Gastrocnemius medialis (tissue), 4 donors: ENCODE measurements around the gene YBX2. TPM values are rescaled to one million over a fixed set of nuclear protein-coding genes. Genes with fewer than 3 reads are reported as not detected.
A peak's percentile ranks its signal among the peaks of the same experiment; 100 is the strongest.

Experiments
- ATAC-seq, 2 donors: fragments of 150-250 bp; one replicate each; pipeline ENCODE4 v1.9.1; 2016
- DNase-seq, 2 donors: peaks; one replicate each; pipeline ENCODE4 v3.0.0-alpha.2; 2019
- H3K27ac ChIP-seq, 4 donors: fragments of 200-600 bp; sonication (generic); 1 replicate in 1 of 4; 2 replicates in 3 of 4; pipeline ENCODE4 v1.5.1; 2016 to 2018; ENCODE audit warnings: mild to moderate bottlenecking in 2 of 4, moderate library complexity in 1 of 4
- H3K27me3 ChIP-seq, 3 donors: fragments of 200-600 bp; sonication (generic) in 2 of 3; 1 replicate in 1 of 3; 2 replicates in 2 of 3; pipeline versions ENCODE4 v1.5.1 to v1.6.0; 2016 to 2019; ENCODE audit warnings: mild to moderate bottlenecking in 1 of 3, moderate library complexity in 1 of 3
- H3K36me3 ChIP-seq, 2 donors: fragments of 200-600 bp; sonication (generic) in 1 of 2; one replicate each; pipeline ENCODE4 v1.5.1; 2017 to 2018
- H3K4me1 ChIP-seq, 2 donors: fragments of 200-600 bp; sonication (generic) in 1 of 2; one replicate each; pipeline ENCODE4 v1.5.1; 2016 to 2017; ENCODE audit warnings: mild to moderate bottlenecking in 2 of 2
- H3K4me3 ChIP-seq, 4 donors: fragments of 200-600 bp; sonication (generic) in 3 of 4; 1 replicate in 1 of 4; 2 replicates in 3 of 4; pipeline ENCODE4 v1.5.1; 2016 to 2019; ENCODE audit warnings: mild to moderate bottlenecking in 2 of 4
- H3K9me3 ChIP-seq, 3 donors: fragments of 200-600 bp; sonication (generic) in 2 of 3; 1 replicate in 1 of 3; 2 replicates in 2 of 3; pipeline ENCODE4 v1.5.1; 2016 to 2019
- POLR2A ChIP-seq, 2 donors: fragments of 450-650 bp; IDR thresholded peaks; one replicate each; pipeline ENCODE4 v1.6.1; 2017; ENCODE audit warnings: antibody characterized with exemption in 2 of 2, mild to moderate bottlenecking in 2 of 2, moderate library complexity in 2 of 2
- in situ Hi-C, 4 donors: fragments of 200-750 bp; cut with MboI; loops; one replicate each; pipeline versions ENCODE4 v1.15.0 to v1.8.0; 2017; ENCODE audit warnings: low sequenced_read_pairs in 4 of 4
- intact Hi-C: fragments of 100-400 bp; cut with DNase I; formaldehyde crosslinking; loops from one replicate; pipeline ENCODE4 v1.15.1; 2023; ENCODE audit warnings: low total_unique reads
- total RNA-seq, 4 donors: library from RNA; depleted of rRNA; stranded (reverse); fragments of >200 nt; gene quantifications; one replicate each; pipeline versions ENCODE4 v1.1.0 to v1.2.3, GENCODE V29; 2016
- TF ChIP-seq, protein P1 (sequence below), 5 experiments: fragments of 450-650 bp in 3 of 5; fragments of 200-600 bp in 2 of 5; sonication (generic) in 2 of 5; IDR thresholded peaks in 4 of 5; conservative IDR thresholded peaks in 1 of 5; 1 replicate in 4 of 5; 2 replicates in 1 of 5; pipeline ENCODE4 v1.5.1; 2016 to 2019; ENCODE audit warnings: antibody characterized with exemption in 5 of 5, mild to moderate bottlenecking in 3 of 5, moderate library complexity in 3 of 5

YBX2 gene
- total RNA-seq, 4 donors from 2014 or later = 0.42 to 2.2 (median 0.46) TPM; not detected in 1

DNA sequence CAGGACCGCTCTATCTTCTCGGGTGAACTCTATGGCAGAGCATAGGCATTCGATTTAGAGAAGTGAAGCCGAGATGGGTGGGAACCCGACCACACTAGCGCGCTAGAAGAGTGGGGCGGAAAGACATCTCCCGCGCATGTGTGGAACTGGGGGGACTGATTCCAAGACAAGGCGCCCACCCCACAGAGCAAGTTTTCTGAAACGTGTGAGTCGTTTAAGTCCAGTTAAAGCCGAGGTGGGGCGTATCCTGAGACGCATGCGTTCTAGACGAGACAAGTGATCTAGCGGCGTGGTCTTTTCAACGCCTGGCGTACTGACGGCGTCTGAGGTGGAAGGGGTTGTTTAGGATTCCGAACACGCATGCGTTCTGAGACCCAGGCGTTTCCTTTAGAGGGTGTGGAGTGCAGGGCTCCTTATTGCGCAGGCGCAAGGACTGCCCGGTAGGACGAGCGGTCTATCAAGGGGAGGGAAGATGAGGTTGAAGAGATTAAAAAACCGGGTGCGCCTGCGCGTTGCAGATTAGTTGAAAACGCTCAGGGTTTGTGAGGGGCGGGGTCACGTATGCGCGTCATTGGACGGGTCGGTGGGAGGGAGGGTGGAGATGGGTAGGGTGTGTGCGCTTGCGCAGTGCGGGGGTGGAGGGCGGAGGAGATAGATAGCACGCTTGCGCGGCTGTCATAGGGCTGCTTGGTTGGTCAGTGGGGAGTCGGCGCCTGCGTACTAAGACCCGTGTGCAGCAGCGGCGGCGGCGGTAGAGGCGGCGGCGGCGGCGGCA is 12.7 kb upstream of the YBX2 start, which contains the start of gene EIF5A:
TSS of gene EIF5A (plus strand) at position 718 of the 775 bp plus-strand sequence. CDS start 2,008 bp downstream, outside the sequence.
- TF ChIP-seq POLR2A (IDR thresholded peaks at IDR 0.05) = peak; percentile 95 to 96
- TF ChIP-seq, protein P1, sequence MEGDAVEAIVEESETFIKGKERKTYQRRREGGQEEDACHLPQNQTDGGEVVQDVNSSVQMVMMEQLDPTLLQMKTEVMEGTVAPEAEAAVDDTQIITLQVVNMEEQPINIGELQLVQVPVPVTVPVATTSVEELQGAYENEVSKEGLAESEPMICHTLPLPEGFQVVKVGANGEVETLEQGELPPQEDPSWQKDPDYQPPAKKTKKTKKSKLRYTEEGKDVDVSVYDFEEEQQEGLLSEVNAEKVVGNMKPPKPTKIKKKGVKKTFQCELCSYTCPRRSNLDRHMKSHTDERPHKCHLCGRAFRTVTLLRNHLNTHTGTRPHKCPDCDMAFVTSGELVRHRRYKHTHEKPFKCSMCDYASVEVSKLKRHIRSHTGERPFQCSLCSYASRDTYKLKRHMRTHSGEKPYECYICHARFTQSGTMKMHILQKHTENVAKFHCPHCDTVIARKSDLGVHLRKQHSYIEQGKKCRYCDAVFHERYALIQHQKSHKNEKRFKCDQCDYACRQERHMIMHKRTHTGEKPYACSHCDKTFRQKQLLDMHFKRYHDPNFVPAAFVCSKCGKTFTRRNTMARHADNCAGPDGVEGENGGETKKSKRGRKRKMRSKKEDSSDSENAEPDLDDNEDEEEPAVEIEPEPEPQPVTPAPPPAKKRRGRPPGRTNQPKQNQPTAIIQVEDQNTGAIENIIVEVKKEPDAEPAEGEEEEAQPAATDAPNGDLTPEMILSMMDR (IDR thresholded peaks at IDR 0.05 in 4 of 5, conservative IDR thresholded peaks at IDR 0.05 in 1 of 5) = no peak

DNA sequence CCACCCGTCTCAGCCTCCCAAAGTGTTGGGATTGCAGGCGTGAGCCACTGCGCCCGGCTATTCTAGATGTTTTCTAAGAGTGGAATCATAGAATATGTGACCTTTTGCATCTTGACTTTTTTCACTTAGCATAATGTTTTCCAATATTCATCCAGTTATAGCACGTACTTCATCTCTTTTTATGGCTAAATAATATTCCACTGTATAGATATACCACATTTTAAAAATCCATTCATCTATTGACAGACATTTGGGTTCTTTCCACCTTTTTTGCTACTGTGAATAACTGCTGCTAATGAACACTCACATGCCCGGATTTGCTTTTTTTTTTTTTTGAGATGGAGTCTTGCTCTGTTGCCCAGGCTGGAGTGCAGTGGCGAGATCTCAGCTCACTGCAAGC is 9.7 kb upstream of the YBX2 start:
- Histone ChIP-seq H3K4me3 (no peak overlapping the region), H3K36me3 (no peaks in the 10 kb centered on the region), H3K9me3 (no peaks in the 10 kb centered on the region), H3K4me1 (peaks cover 4 to 7% of the 10 kb centered on the region in 2 donors), H3K27me3 (no peaks in the 10 kb centered on the region), H3K27ac (no peak overlapping the region)
- DNase-seq = no peak
- TF ChIP-seq, protein P1 (IDR thresholded peaks at IDR 0.05 in 4 of 5, conservative IDR thresholded peaks at IDR 0.05 in 1 of 5) = no peak
- no peak for TF ChIP-seq POLR2A (IDR thresholded peaks at IDR 0.05)
- ATAC-seq = no peak
- in situ Hi-C loops (loop anchor here in 1 of 4 donors (10.0 kb wide), 1 partner anchor 49 kb away; the partner anchor contains the start of genes CTDNEP1 and ELP5), intact Hi-C loops (loop anchor here (10.0 kb wide), 1 partner anchor 541 kb away; no protein-coding TSS in a partner anchor)

More for the DNA sequence above, 12.7 kb upstream of the YBX2 start, which contains the start of gene EIF5A:
- Histone ChIP-seq H3K27me3 (no peaks in the 10 kb centered on the region), H3K36me3 (peaks cover 4 to 26% of the 10 kb centered on the region in 2 donors), H3K9me3 (no peaks in the 10 kb centered on the region), H3K27ac (peak within 1 kb of the TSS; percentile 93 to 99 (median 98)), H3K4me1 (peaks cover 29 to 31% of the 10 kb centered on the region in 2 donors), H3K4me3 (peak within 1 kb of the TSS; percentile 79 to 98 (median 84))
- peak; percentile 100 for DNase-seq
- ATAC-seq = peak; percentile 82 to 84
- intact Hi-C loops (loop anchor here (1.0 to 10.0 kb wide), 7 partner anchors 22 to 538 kb away; partner anchors contain the start of genes ELP5, GABARAP, NEURL4 and POLR2A), in situ Hi-C loops (loop anchor here in 1 of 4 donors (10.0 kb wide), 1 partner anchor 52 kb away; the partner anchor contains the start of genes CTDNEP1 and ELP5)

DNA sequence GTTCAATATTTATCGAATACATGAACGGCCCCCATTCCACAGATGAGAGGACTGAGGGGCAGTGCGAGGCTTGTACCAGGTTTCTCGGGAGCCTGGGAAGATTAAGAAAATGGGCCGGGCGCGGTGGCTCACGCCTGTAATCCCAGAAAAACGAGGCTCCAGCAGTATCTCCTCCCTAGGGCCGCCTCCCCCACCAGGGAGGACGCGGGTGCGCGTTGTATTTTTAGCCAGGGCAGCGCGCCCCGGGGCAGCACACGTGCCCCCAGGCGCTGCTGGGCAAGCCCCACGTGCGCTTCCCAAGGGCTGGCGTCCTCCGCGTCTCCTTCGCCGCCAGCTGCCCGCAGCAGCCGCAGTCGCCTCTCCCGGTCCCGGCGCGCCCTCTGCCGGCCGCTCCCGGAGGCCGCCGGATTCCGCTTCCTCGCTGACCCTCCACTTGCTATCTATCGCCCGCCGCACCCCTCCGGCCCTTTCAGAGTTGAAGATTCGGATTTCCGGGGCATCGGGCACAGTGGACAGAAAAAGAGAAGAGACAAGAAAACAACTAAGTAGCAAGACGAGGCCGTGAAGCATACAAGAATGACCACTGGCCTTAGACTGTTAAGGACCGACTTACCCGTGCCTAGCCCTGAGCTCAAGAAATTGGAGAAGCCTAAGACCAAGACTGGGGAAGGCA is 1.9 kb upstream of the YBX2 start:
- in situ Hi-C loops = no loop called here
- Histone ChIP-seq H3K4me3 (peak overlapping the region; percentile 25 to 30 (median 28)), H3K27me3 (no peaks in the 10 kb centered on the region)

More for the DNA sequence above, 1.9 kb upstream of the YBX2 start:
- peak; percentile 85 to 91 for DNase-seq
- intact Hi-C loops = loop anchor here (1.0 kb wide), 2 partner anchors 16 to 77 kb away; partner anchors contain the start of genes ACADVL and DLG4
- Histone ChIP-seq H3K9me3 (no peaks in the 10 kb centered on the region), H3K27ac (peak overlapping the region; percentile 95 to 100 (median 98)), H3K4me1 (peaks cover 45 to 46% of the 10 kb centered on the region in 2 donors), H3K36me3 (no peaks in the 10 kb centered on the region)
- TF ChIP-seq, protein P1 (IDR thresholded peaks at IDR 0.05 in 4 of 5, conservative IDR thresholded peaks at IDR 0.05 in 1 of 5) = peak; percentile 91 to 100 (median 99)
- peak; percentile 74 to 80 for TF ChIP-seq POLR2A (IDR thresholded peaks at IDR 0.05)
- ATAC-seq = peak; percentile 55 to 58
